Neutrophil (primary cell): ENCODE measurements around the gene HIGD1A.

Source experiments
- H3K27ac ChIP-seq: fragments of 200-600 bp; sonication (generic); 2 replicates; pipeline ENCODE4 v1.5.1; 2016; ENCODE audit warnings: mild to moderate bottlenecking, moderate library complexity
- H3K27me3 ChIP-seq: fragments of 200-600 bp; sonication (generic); 2 replicates; pipeline ENCODE4 v1.6.0; 2016; ENCODE audit warnings: mild to moderate bottlenecking
- H3K36me3 ChIP-seq: fragments of 200-600 bp; sonication (generic); 2 replicates; pipeline ENCODE4 v1.5.1; 2017
- H3K4me1 ChIP-seq, 2 experiments: fragments of 200-600 bp in 1 of 2; sonication (generic) in 1 of 2; 1 replicate in 1 of 2; 2 replicates in 1 of 2; pipeline versions ENCODE4 v1.5.1 to v1.6.1; 2013 to 2016; ENCODE audit warnings: low read depth in 1 of 2, low read length in 1 of 2, mild to moderate bottlenecking in 1 of 2, moderate library complexity in 1 of 2; ENCODE audit not compliant: control insufficient read depth in 1 of 2, insufficient read depth in 1 of 2
- H3K4me3 ChIP-seq, 2 experiments: fragments of 200-600 bp in 1 of 2; sonication (generic) in 1 of 2; 1 replicate in 1 of 2; 2 replicates in 1 of 2; pipeline ENCODE4 v1.5.1; 2013 to 2016; ENCODE audit warnings: low read depth in 1 of 2, low read length in 1 of 2, mild to moderate bottlenecking in 1 of 2, moderate library complexity in 1 of 2
- H3K9me3 ChIP-seq: fragments of 200-600 bp; sonication (generic); 2 replicates; pipeline ENCODE4 v1.5.1; 2016
- TF ChIP-seq, protein P1 (sequence below): fragments of 200-600 bp; sonication (generic); IDR thresholded peaks from 2 replicates; pipeline ENCODE4 v1.5.1; 2016; ENCODE audit warnings: antibody characterized with exemption

The HIGD1A gene

DNA sequence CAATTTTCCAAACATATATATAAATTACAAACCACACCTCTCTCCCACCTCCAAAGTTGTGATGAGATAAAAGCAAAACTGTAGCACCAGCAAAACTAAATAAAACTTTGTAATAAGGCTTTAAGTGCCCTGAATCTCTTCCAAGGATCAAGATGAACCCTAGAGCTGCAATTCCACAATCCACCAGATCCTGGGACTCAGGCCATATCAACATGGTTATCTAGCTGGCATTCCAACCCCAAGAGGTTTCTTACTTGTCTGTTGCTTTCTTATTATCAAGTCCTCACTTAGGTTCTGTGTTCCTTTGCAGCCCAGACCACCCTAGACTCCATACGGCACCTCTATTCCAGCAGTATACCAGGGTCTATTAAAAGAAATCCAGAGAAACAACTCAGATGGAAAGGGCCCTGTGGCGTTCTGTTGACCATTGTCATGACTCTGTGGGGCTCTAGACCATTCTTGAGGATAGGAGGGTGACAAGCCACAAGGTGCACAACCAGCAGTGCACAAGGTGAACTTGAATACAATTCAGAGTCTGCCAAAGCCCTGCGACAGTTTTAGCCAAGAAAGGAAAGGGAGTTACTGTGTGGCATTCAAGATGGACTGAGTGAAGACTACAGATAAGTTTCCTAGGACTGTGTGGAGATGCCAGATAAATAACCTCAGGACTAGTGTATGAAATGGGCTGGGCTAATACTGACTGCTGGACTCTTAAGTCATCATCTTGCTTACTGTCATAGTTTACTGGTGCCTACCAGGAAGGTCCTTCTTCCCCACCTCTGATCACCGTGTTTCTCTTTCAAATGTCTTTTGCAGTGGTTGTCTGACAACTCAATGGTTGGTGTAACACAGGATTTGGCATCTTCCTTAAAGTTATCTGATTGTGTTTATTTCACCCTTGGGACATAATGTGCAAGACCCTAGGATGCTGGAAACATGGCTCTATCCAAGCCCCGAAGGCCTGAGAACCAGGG is 32.1 kb upstream of the HIGD1A start:
- Histone ChIP-seq H3K9me3 (no peaks in the 10 kb centered on the region), H3K36me3 (no peaks in the 10 kb centered on the region), H3K27me3 (no peaks in the 10 kb centered on the region), H3K4me3 (no peak overlapping the region), H3K4me1 (no peaks in the 10 kb centered on the region), H3K27ac (no peak overlapping the region)
- TF ChIP-seq, protein P1, sequence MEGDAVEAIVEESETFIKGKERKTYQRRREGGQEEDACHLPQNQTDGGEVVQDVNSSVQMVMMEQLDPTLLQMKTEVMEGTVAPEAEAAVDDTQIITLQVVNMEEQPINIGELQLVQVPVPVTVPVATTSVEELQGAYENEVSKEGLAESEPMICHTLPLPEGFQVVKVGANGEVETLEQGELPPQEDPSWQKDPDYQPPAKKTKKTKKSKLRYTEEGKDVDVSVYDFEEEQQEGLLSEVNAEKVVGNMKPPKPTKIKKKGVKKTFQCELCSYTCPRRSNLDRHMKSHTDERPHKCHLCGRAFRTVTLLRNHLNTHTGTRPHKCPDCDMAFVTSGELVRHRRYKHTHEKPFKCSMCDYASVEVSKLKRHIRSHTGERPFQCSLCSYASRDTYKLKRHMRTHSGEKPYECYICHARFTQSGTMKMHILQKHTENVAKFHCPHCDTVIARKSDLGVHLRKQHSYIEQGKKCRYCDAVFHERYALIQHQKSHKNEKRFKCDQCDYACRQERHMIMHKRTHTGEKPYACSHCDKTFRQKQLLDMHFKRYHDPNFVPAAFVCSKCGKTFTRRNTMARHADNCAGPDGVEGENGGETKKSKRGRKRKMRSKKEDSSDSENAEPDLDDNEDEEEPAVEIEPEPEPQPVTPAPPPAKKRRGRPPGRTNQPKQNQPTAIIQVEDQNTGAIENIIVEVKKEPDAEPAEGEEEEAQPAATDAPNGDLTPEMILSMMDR = no peak

- TF ChIP-seq, protein P1 = peak; percentile 84
- no peak overlapping the region for H3K27ac ChIP-seq
- no peaks in the 10 kb centered on the region for H3K9me3 ChIP-seq
- no peak overlapping the region for H3K4me3 ChIP-seq
- no peaks in the 10 kb centered on the region for H3K36me3 ChIP-seq
- no peaks in the 10 kb centered on the region for H3K4me1 ChIP-seq
- no peaks in the 10 kb centered on the region for H3K27me3 ChIP-seq
Measured at GRCh38 chr3:42831321-42831713, 27.0 kb upstream of the HIGD1A start.

- no peaks in the 10 kb centered on the region for H3K9me3 ChIP-seq
- H3K27ac ChIP-seq = no peak overlapping the region
- no peaks in the 10 kb centered on the region for H3K27me3 ChIP-seq
- H3K4me3 ChIP-seq = no peak overlapping the region
- H3K4me1 ChIP-seq = no peaks in the 10 kb centered on the region
- H3K36me3 ChIP-seq = no peaks in the 10 kb centered on the region
- TF ChIP-seq, protein P1 = no peak
Measured at GRCh38 chr3:42830437-42831320, 26.4 kb upstream of the HIGD1A start.

DNA sequence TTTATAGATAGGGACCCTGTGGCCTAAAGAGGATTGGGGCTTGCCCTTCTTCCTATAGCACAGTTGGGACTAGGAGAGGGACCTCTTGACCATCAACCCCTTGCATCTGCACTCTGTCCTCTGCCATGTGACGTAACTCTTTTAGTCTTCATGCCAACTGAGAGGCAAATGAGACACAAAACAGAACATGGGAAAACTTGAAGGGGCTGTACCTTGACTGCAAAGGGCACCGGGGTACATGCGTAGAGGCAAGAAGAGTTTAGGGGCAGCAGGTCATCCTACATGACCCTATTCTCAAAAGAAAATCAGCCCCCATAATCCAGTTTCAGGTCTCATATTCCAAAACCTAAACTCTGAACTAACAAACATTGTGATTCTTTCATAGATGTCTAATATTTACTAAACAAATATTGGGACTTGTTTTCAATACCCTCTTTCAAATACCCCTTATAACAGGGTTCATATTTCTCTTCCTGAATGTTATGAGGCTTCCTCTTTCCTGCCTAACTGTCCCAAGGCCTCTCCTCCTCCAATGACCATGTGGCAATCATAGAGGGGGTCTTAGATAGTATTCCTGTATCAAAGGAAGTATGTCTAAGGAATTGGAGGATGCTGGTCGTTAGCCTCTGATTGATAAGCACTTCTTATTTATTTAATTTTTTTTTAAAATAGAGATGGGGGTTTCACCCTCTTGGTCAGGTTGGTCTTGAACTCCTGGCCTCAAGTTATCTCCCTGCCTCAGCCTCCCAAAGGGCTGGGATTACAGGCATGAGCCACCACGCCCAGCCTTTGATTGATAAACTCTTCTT is 25.5 kb upstream of the HIGD1A start:
- H3K4me1 ChIP-seq = no peaks in the 10 kb centered on the region
- H3K27ac ChIP-seq = no peak overlapping the region
- H3K9me3 ChIP-seq = no peaks in the 10 kb centered on the region
- H3K36me3 ChIP-seq = no peaks in the 10 kb centered on the region
- no peak overlapping the region for H3K4me3 ChIP-seq
- H3K27me3 ChIP-seq = no peaks in the 10 kb centered on the region
- TF ChIP-seq, protein P1 = no peak

- TF ChIP-seq, protein P1 = no peak
- Histone ChIP-seq H3K9me3 (no peaks in the 10 kb centered on the region), H3K27ac (no peak overlapping the region), H3K4me3 (no peak overlapping the region), H3K27me3 (no peaks in the 10 kb centered on the region), H3K4me1 (no peaks in the 10 kb centered on the region), H3K36me3 (no peaks in the 10 kb centered on the region)
Measured at GRCh38 chr3:42829083-42829627, 24.9 kb upstream of the HIGD1A start.
